NCI-H345 treated with DMSO at 0.1 percent for 48 hours (cell line): ENCODE results near the gene TTPAL.
A peak's percentile ranks its signal among the peaks of the same experiment; 100 is the strongest.

Experiments used
- DNase-seq: peaks from one replicate; lab custom pipeline; 2025; ENCODE audit not compliant: unreplicated experiment; lab: John Stamatoyannopoulos, UW

Gene TTPAL, protein sequence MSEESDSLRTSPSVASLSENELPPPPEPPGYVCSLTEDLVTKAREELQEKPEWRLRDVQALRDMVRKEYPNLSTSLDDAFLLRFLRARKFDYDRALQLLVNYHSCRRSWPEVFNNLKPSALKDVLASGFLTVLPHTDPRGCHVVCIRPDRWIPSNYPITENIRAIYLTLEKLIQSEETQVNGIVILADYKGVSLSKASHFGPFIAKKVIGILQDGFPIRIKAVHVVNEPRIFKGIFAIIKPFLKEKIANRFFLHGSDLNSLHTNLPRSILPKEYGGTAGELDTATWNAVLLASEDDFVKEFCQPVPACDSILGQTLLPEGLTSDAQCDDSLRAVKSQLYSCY

GRCh38 chr20:44475694-44476560 lies at the start of gene TTPAL:
Gene TTPAL (plus strand): TSS chr20:44475874. CDS start chr20:44480000, 4,126 bp downstream.
- DNase-seq = peak; percentile 91

DNA sequence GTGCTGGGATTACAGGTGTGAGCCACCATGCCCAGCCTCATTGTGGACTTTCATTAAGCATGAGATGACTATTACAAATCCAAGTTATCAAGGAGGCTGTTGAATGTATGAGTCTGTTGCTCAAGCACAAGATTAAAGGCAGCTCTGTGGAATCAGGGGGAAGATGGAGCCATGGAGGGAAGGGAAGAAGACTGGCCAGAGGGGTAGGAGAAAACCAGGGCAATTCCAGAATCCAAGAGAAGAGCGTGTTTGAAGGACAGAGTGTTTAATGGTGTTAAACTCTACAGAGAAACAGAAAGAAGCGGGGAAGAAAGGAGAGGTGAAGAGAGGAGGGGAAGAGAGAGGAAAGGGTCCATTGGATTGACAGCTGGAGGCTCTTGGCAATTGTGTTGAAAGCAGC lies 49.8 kb upstream of the TTPAL start:
- no peak for DNase-seq

DNA sequence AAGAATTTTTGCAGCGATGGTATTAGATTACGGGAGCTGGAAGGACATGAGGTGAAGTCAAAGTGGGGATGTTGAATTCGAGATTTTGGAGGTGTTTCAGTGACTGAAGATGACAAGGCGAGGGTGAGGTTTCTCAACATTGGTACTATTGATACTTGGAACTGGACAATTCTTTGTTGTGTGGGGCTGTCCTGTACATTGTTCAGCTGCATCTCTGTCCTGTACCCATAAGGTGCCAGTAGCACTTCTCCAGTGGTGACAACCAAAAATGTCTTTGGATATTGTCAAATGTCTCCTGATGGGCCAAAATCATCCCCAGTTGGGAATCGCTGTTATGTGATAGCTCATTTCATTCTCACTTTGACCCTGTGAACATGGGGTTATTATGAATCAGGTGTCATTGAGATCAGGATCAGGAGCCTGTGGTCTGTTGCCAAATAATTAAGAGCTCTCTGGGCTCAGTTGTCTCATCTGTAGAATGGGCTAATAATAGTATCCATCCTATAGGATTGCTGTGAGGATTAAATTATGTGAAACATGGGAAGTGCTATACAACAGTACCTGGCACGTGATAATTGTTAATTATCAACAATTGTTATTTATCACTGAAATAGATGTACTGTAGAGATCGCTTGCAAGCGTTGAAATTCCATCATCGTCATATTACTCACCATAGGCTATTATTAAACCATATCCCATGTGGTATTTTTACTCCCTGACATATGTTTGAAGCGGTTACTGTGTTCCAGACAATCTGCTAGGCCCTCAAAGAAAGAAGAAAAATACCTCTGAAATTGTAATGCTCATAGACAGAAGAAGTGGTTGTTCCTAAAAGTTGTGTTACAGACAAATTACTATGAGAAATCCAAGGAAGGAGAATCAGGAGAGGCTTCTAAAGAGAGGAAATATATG lies 48.5 kb upstream of the TTPAL start:
- DNase-seq = no peak

DNA sequence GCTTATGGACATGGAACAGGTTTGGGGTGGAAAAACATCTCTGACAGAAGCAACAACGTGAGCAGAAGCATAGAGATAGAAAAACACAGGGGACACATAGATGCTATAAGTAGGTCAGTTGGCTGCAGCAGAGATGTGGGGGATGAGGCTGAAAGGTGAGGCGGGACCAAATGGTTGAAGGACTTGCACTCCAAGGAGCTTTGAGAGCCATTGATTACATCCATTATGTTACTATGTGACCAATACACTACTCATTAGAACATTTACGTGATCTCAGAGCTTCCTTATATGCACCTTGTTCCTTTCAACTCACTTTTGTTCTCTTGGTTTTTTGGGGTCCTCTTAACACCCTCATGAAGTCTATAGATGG lies 47.9 kb upstream of the TTPAL start:
- DNase-seq = no peak

DNA sequence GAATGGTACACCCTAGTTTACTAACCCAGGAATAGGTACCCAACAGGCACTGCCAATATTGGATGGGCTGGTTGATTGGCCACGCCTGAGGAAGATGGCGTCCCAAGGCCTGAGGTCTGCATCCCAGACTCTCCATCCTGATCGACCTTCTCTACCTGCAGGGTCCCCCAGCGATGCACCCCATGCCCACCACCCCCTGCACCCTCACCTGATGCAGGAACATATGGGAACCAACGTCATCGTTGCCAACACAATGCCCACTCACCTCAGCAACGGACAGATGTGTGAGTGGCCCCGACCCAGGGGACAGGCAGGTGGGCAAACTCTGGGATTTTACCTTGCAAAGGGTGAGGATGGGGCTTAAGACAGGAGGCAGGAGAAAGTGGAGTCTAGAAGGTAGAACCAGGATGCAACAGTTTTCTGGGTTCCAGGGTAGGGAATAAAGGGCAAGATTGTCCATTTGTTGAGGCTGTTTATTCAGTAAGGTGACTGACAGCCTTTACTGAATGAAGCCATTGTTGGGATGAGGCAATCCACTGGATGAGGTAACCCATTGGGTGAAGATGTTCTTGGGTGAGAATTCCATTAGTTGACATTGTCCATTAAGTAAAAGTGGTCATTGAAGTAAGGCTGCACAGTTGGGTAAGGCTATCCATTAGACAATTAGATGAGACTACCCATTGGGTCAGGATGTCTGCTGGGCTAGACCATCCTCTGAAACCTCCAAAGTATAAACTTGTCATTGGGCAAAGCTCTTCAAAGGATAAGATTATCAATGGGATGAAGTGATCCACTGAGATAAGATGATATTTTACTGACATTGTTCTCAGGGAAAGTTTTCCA lies 47.3 kb upstream of the TTPAL start:
- DNase-seq = no peak

DNA sequence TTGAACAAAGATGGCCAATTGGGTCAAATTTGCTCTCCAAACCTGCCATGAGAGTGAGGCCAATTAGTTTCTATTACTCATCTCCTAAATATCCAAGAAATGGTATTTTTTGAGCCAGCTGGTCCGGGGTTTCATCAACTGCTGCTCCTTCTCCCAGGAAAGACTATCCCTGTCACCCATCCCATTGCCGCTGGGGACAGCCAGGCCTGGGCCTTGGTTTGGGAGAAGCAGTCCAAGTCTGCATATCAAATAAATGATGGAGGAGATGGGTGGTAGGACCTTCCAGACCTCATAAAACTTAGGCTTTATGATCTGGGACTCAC lies 46.7 kb upstream of the TTPAL start:
- DNase-seq = no peak

- DNase-seq = no peak
Measured at GRCh38 chr20:44429419-44430269, 46.0 kb upstream of the TTPAL start.

GRCh38 chr20:44430270-44431065 lies 45.2 kb upstream of the TTPAL start:
- DNase-seq = no peak

DNA sequence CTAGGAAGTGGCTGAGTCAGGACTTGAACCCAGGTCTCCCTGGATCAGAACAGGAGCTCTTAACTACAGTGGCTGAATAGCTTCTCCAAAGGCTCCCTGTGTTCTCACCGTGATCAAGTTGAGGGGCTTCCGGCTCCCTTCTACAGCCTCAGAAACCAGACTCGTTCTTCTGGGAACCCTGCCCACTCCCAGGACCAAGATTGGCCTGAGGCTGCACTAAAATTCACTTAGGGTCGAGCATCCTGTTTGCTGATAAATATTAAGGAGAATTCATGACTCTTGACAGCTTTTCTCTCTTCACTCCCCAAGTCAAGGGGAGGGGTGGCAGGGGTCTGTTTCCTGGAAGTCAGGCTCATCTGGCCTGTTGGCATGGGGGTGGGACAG lies 44.6 kb upstream of the TTPAL start:
- no peak for DNase-seq

DNA sequence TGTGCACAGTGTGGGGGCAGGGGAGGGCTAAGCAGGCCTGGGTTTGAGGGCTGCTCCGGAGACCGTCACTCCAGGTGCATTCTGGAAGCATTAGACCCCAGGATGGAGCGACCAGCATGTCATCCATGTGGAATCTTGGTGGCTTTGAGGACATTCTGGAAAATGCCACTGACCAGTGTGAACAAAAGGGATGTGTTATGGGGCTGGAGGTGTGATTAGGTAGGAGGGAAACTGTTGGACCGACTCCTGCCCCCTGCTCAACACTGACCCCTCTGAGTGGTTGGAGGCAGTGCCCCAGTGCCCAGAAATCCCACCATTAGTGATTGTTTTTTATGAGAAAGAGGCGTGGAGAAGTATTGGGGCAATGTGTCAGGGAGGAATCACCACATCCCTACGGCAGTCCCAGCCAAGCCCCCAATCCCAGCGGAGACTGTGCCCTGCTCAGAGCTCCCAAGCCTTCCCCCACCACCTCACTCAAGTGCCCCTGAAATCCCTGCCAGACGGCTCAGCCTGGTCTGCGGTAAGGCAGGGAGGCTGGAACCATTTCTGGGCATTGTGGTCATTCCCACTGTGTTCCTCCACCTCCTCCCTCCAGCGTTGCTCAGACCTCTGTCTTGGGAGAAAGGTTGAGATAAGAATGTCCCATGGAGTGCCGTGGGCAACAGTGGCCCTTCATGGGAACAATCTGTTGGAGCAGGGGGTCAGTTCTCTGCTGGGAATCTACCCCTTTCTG lies 44.0 kb upstream of the TTPAL start:
- no peak for DNase-seq

- no peak for DNase-seq
Measured at GRCh38 chr20:44432618-44433577, 42.8 kb upstream of the TTPAL start.

DNA sequence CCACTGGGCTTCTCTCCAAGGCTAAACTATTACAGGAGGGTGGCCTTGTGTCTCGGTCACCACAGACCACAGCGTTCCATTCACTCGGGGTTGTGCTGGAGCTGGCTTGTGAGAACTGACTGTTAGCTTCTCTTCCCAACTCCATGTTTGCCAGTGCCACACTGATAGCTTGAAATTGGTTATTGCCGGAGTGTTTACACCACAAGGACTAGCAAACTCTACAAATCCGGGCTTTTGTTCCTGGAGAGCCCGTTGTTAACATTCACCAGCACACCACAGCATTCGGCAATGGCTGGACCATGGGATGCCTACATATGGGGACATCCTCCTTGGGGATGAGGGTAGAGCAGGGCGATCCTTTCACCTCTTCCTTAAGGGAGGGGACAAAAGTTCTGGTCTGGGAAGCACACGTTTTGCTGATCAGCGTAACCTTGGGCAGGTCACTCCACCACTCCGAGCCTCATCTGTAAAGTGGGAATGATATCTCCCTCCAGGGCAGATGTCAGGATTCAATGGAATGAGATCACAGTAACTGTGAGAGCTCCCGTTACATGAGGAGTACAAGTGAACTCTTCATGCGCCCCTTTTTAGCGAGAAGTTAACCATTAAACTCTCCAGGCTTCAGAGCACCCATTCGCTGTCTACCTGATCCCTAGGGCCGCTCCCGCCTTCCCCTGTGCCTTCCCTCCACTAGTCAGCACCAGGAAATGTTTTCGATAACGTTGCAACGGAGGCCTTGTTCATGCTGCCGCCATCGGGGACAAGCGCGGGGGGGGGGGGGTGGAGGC lies 41.7 kb upstream of the TTPAL start:
- DNase-seq = no peak

DNA sequence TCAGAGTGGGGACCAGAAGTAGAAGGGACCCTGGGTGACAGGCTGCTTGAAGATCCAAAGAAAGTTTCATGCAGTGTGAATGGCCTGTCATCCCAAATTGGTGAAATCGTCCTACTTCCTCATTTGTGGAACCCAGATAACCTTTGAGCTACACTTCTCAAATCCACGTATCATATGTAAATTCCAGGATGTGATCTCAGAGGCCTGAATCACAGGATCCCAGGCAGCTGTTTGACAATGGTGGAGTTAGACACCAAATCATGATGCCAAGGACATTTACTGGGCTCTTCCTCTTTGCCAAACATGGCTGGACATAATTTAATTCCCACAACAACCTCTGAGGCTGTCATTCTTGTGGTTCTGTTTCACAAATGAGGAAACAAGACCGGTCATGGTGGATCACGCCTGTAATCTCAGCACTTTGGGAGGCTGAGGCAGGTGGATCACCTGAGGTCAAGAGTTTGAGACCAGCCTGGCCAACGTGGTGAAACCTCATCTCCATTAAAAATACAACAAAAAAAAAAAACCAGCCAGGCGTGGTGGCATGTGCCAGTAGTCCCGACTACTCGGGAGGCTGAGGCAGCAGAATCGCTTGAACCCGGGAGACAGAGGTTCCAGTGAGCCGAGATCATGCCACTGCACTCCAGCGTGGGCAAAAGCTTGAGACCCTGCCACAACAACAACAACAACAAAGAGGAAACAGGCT lies 39.9 kb upstream of the TTPAL start:
- no peak for DNase-seq

- no peak for DNase-seq
Measured at GRCh38 chr20:44436393-44436792, 39.3 kb upstream of the TTPAL start.

GRCh38 chr20:44437497-44437896 lies 38.2 kb upstream of the TTPAL start:
- no peak for DNase-seq

DNA sequence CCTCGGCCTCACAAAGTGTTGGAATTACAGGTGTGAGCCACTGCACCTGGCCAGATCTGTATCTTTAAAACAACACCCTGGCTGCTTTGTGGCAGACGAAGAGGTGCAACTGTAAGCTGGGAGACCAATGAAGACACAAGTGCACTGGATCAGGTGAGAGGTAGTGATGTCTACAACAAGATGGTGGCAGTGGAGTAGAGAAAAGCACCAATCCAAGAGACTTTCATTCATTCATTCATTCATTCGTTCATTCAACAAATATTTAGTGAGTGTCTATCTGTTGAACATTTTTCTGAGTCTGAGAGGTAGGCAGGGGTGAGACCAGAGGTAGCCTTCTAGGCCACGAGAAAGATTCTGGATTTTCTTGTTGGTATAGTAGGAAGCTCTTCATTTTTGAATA lies 36.9 kb upstream of the TTPAL start:
- no peak for DNase-seq
